ENCODE data around the gene PRSS37.

DNA sequence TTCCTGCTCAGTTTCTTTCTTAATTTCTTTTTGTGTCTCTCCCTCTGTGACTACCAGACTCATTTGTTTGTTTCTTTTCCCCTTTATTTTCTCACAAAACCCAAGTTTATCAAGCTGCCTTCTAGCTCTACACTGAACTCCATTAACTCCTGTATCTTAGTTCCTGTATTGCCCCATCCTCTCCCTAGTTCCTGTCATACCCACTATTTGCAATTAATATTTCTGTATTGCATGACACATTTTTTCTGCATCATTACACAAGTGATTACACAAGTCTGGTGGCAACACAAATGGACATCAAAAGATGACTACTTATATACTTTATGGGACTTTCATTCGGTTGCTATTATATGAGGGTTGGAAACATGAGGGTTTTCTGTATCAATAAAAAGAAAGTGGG lies 48.0 kb upstream of the PRSS37 start:
- no peak for TF ChIP-seq EZH2 (IDR thresholded peaks at IDR 0.05; ENCODE audit: insufficient read depth, poor library complexity, severe bottlenecking)
- TF ChIP-seq EZH2phosphoT487 (IDR thresholded peaks at IDR 0.05; ENCODE audit: insufficient read depth, low read depth), result no peak
